DND-41 (cell line): ENCODE measurements around the gene TRPV5.

Experiments used
- ATAC-seq: fragments of 200-7000 bp; cut with Tn5 transposase; 3 replicates; pipeline ENCODE4 v1.9.1; 2021; ENCODE audit warnings: low read depth; ENCODE audit not compliant: insufficient read depth
- DNase-seq: peaks from one replicate; pipeline ENCODE4 v3.0.0-alpha.2; 2020
- H2AFZ ChIP-seq: 2 replicates; pipeline ENCODE4 v1.6.0; 2012; ENCODE audit warnings: low read depth, low read length
- H3K27ac ChIP-seq: 2 replicates; pipeline ENCODE4 v1.5.1; 2012; ENCODE audit warnings: low read length, inconsistent platforms
- H3K27me3 ChIP-seq: fragments of 200-600 bp; sonication (generic); 2 replicates; pipeline ENCODE4 v1.6.0; 2012; ENCODE audit warnings: low read length, mild to moderate bottlenecking, inconsistent platforms; ENCODE audit not compliant: insufficient read depth, poor library complexity
- H3K36me3 ChIP-seq: 2 replicates; pipeline ENCODE4 v1.5.1; 2012; ENCODE audit warnings: low read length, inconsistent platforms; ENCODE audit not compliant: insufficient read depth
- H3K4me1 ChIP-seq: 2 replicates; pipeline ENCODE4 v1.5.1; 2012; ENCODE audit warnings: mild to moderate bottlenecking, low read length; ENCODE audit not compliant: insufficient read depth
- H3K4me2 ChIP-seq: 2 replicates; pipeline ENCODE4 v1.6.0; 2012; ENCODE audit warnings: mild to moderate bottlenecking, moderate library complexity, low read length, inconsistent platforms; ENCODE audit not compliant: insufficient read depth
- H3K4me3 ChIP-seq, 2 experiments: fragments of 200-600 bp in 1 of 2; shearing (Covaris generic) in 1 of 2; 2 replicates each; pipeline ENCODE4 v1.5.1; 2012 to 2016; ENCODE audit warnings: inconsistent platforms in 2 of 2, low read length in 2 of 2, mild to moderate bottlenecking in 2 of 2, low read depth in 1 of 2, moderate library complexity in 1 of 2
- H3K79me2 ChIP-seq: 2 replicates; pipeline ENCODE4 v1.6.0; 2012; ENCODE audit warnings: low read length, inconsistent platforms; ENCODE audit not compliant: insufficient read depth
- H3K9ac ChIP-seq: 2 replicates; pipeline ENCODE4 v1.6.0; 2012; ENCODE audit warnings: low read depth, mild to moderate bottlenecking, inconsistent platforms, low read length, moderate library complexity
- H3K9me3 ChIP-seq: 2 replicates; pipeline ENCODE4 v1.5.1; 2012; ENCODE audit warnings: low read length, moderate library complexity, mild to moderate bottlenecking, inconsistent platforms; ENCODE audit not compliant: insufficient read depth, severe bottlenecking
- H4K20me1 ChIP-seq: 2 replicates; pipeline ENCODE4 v1.6.0; 2012; ENCODE audit warnings: low read length; ENCODE audit not compliant: insufficient read depth
- EZH2 ChIP-seq: IDR thresholded peaks from 3 replicates; pipeline ENCODE4 v1.6.1; 2012; ENCODE audit warnings: borderline replicate concordance, low read depth, mild to moderate bottlenecking, moderate library complexity, low read length, inconsistent platforms; ENCODE audit not compliant: severe bottlenecking
- TF ChIP-seq, protein P1 (sequence below): IDR thresholded peaks from 2 replicates; pipeline ENCODE4 v1.5.1; 2012; ENCODE audit warnings: borderline replicate concordance, low read length, moderate library complexity, mild to moderate bottlenecking; ENCODE audit not compliant: poor library complexity, severe bottlenecking; ENCODE audit errors: extremely low read depth

TRPV5 gene

DNA sequence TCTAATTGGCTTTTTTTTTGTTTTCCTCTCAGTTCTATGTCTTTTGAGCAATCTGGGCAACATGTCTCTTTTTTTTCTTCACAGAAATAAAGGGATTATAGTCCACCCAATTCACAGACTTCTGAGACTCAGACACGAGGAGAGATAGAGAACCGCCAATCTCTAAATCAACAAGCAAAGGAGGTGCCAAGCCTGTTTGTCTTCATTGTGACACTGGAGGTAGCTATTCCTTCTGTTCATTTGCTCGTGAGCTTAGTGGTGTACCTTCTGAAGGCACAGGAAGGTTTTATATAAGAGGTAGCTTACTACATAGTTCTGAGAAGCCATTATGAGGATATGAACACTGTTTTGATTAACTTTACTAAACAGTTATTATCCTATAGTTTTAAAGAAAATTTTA is 72.6 kb downstream of the TRPV5 start:
- TF ChIP-seq, protein P1, sequence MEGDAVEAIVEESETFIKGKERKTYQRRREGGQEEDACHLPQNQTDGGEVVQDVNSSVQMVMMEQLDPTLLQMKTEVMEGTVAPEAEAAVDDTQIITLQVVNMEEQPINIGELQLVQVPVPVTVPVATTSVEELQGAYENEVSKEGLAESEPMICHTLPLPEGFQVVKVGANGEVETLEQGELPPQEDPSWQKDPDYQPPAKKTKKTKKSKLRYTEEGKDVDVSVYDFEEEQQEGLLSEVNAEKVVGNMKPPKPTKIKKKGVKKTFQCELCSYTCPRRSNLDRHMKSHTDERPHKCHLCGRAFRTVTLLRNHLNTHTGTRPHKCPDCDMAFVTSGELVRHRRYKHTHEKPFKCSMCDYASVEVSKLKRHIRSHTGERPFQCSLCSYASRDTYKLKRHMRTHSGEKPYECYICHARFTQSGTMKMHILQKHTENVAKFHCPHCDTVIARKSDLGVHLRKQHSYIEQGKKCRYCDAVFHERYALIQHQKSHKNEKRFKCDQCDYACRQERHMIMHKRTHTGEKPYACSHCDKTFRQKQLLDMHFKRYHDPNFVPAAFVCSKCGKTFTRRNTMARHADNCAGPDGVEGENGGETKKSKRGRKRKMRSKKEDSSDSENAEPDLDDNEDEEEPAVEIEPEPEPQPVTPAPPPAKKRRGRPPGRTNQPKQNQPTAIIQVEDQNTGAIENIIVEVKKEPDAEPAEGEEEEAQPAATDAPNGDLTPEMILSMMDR = no peak
- no peak for TF ChIP-seq EZH2
- ATAC-seq (no peak), DNase-seq (no peak)
- Histone ChIP-seq H4K20me1 (peaks cover 19% of the 10 kb centered on the region), H3K36me3 (peaks cover 88% of the 10 kb centered on the region), H3K4me2 (no peak overlapping the region), H3K79me2 (peaks cover 54% of the 10 kb centered on the region), H3K4me3 (no peak overlapping the region), H3K27ac (no peak overlapping the region), H3K4me1 (peaks cover 36% of the 10 kb centered on the region), H3K9ac (no peak overlapping the region), H3K9me3 (no peaks in the 10 kb centered on the region), H3K27me3 (no peaks in the 10 kb centered on the region), H2AFZ (no peak overlapping the region)

DNA sequence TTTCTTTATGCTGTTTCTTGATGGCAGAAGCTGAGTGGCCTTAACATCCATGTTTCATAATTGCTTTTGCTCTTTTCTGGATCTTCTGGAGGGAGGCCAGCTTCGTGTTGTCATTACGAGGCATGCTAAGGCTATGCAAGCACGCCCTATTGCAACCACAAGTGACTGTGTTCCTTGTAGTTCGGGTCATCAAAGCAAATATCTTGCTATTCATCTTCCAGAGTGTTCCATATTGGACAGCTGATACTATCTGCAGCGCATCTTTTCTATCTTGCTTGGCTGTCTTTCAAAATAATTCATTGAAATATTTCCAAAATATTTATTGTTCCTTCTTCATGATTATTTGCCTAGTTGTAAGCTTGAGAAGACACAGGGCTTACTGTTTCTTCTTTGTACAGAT is 73.7 kb downstream of the TRPV5 start:
- no peaks in the 10 kb centered on the region for H3K27me3 ChIP-seq
- TF ChIP-seq, protein P1 = no peak
- TF ChIP-seq EZH2 = no peak

DNA sequence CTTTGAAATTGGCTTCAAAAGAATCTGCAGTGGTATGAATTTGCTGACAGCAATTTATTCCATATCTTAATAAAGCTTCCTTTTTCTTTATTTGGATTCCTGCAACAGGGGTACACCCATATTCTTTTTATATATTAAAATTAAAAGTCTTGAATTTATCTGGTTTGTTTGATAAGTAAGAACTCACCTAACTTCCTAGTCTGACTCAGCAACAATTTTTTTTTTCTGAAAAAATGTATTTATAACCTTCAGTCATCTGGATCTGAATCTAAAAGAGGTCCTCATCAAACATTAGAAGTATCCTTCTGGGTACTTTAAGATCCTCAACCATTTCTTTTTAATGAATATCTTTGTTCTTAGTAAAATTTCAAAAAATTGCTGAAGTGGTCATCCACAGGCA is 74.1 kb downstream of the TRPV5 start:
- Histone ChIP-seq H3K9ac (no peak overlapping the region; the same call in 1 of the 2 replicates), H3K27ac (peak overlapping the region; percentile 37; the same call in 1 of the 2 replicates), H3K9me3 (no peaks in the 10 kb centered on the region), H3K4me1 (peaks cover 39% of the 10 kb centered on the region), H4K20me1 (peaks cover 27% of the 10 kb centered on the region), H2AFZ (no peak overlapping the region), H3K4me2 (peak overlapping the region; percentile 29; the same call in 1 of the 2 replicates), H3K4me3 (no peak overlapping the region), H3K79me2 (peaks cover 68% of the 10 kb centered on the region), H3K27me3 (no peaks in the 10 kb centered on the region), H3K36me3 (peaks cover 79% of the 10 kb centered on the region)
- no peak for TF ChIP-seq EZH2
- TF ChIP-seq, protein P1 = no peak
- ATAC-seq (no peak), DNase-seq (no peak)

More for the DNA sequence above, 73.7 kb downstream of the TRPV5 start:
- H4K20me1 ChIP-seq = peaks cover 27% of the 10 kb centered on the region
- H3K4me2 ChIP-seq = no peak overlapping the region
- peaks cover 40% of the 10 kb centered on the region for H3K4me1 ChIP-seq
- peaks cover 65% of the 10 kb centered on the region for H3K79me2 ChIP-seq
- H3K4me3 ChIP-seq = no peak overlapping the region
- no peak overlapping the region for H3K9ac ChIP-seq
- H2AFZ ChIP-seq = no peak overlapping the region
- no peak for DNase-seq
- H3K36me3 ChIP-seq = peaks cover 83% of the 10 kb centered on the region
- H3K27ac ChIP-seq = no peak overlapping the region
- no peak for ATAC-seq
- H3K9me3 ChIP-seq = no peaks in the 10 kb centered on the region
